HEK293T (cell line): ENCODE measurements around the gene DYRK3.

ENCODE experiments used
- CTCF ChIA-PET: fragments of 350-600 bp; formaldehyde crosslinking; extraction: SDS; loops from one replicate; lab custom pipeline; 2021; ENCODE audit warnings: antibody characterized with exemption, inconsistent platforms; lab: Yijun Ruan, JAX
- POLR2A ChIA-PET: fragments of 350-600 bp; formaldehyde crosslinking; extraction: SDS; loops from one replicate; lab custom pipeline; 2020; ENCODE audit warnings: antibody characterized with exemption, inconsistent platforms; lab: Yijun Ruan, JAX
- DNase-seq: peaks from one replicate; pipeline ENCODE4 v3.0.0; 2012; ENCODE audit warnings: mixed read lengths; ENCODE audit errors: extremely low spot score
- ARNT ChIP-seq: fragments of 450-650 bp; IDR thresholded peaks from 2 replicates; pipeline ENCODE4 v1.6.1; 2017; ENCODE audit warnings: mild to moderate bottlenecking
- BHLHE40 ChIP-seq: fragments of 450-650 bp; IDR thresholded peaks from 2 replicates; pipeline ENCODE4 v1.6.1; 2016; ENCODE audit warnings: mild to moderate bottlenecking, moderate library complexity, borderline replicate concordance
- ELF4 ChIP-seq: fragments of 450-650 bp; IDR thresholded peaks from 2 replicates; pipeline ENCODE4 v1.6.1; 2017; ENCODE audit warnings: antibody characterized with exemption
- FOXA1 ChIP-seq: fragments of 450-650 bp; IDR thresholded peaks from 2 replicates; pipeline ENCODE4 v1.6.1; 2016; ENCODE audit warnings: mild to moderate bottlenecking
- FOXK2 ChIP-seq: fragments of 450-650 bp; IDR thresholded peaks from 2 replicates; pipeline ENCODE4 v1.6.1; 2016; ENCODE audit warnings: mild to moderate bottlenecking
- FOXM1 ChIP-seq: fragments of 450-650 bp; IDR thresholded peaks from 2 replicates; pipeline ENCODE4 v1.6.1; 2017; ENCODE audit warnings: mild to moderate bottlenecking, borderline replicate concordance
- HDGF ChIP-seq: fragments of 450-650 bp; IDR thresholded peaks from 2 replicates; pipeline ENCODE4 v1.6.1; 2017; ENCODE audit warnings: antibody characterized with exemption, borderline replicate concordance
- L3MBTL2 ChIP-seq: fragments of 450-650 bp; conservative IDR thresholded peaks from 2 replicates; pipeline ENCODE4 v1.6.1; 2016; ENCODE audit warnings: mild to moderate bottlenecking
- LEF1 ChIP-seq: fragments of 450-650 bp; IDR thresholded peaks from 2 replicates; pipeline ENCODE4 v1.6.1; 2017; ENCODE audit warnings: mild to moderate bottlenecking, borderline replicate concordance
- NFRKB ChIP-seq: fragments of 450-650 bp; IDR thresholded peaks from 2 replicates; pipeline ENCODE4 v1.6.1; 2016; ENCODE audit warnings: mild to moderate bottlenecking, moderate library complexity
- SP1 ChIP-seq: fragments of 450-650 bp; IDR thresholded peaks from 2 replicates; pipeline ENCODE4 v1.6.1; 2017
- SUZ12 ChIP-seq: fragments of 450-650 bp; IDR thresholded peaks from 2 replicates; pipeline ENCODE4 v1.6.1; 2016; ENCODE audit warnings: mild to moderate bottlenecking
- TARDBP ChIP-seq: fragments of 450-650 bp; IDR thresholded peaks from 2 replicates; pipeline ENCODE4 v1.6.1; 2016
- ZNF384 ChIP-seq: fragments of 450-650 bp; IDR thresholded peaks from 2 replicates; pipeline ENCODE4 v1.6.1; 2016
- TF ChIP-seq, protein P1 (sequence below): fragments of 450-650 bp; IDR thresholded peaks from 2 replicates; pipeline ENCODE4 v1.6.1; 2016

The DYRK3 gene

DNA sequence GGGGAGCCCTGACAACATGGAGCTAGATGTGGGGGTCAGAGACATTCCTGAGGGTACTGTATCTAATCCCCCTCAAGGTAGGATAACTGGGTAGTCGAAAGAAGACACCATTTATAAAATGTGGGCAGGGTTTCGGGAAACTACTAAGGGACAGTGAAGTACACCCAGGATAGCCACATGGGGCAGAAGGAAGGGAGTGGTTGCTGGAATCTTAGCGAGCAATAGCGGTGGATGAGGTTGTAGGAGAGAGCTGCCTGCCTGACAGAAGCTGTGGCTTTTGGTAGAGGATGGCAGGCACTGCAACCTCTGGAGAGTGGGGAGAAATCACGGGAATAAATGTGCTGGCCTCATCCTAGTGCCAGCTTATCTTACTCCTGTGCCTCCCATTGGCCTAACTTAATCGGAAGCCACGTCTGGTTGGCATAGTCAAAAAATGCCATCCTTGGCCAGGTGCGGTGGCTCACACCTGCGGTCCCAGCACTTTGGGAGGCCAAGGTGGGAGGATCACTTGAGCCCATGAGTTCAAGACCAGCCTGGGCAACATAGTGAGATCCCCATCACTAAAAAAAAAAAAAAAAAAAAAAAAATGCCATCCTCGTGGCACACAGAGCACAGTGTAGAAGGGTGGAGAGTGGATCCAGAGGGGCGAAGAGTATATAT, 26.0 kb downstream of the DYRK3 start:
- POLR2A ChIA-PET, result interaction anchor here (3.5 kb wide), 1 partner anchor 26 kb away, joined by 15 read pairs; the partner anchor contains the start of gene DYRK3
- no peak for TF ChIP-seq ARNT
- CTCF ChIA-PET, result interaction anchor here (0.6 to 1.1 kb wide), 2 partner anchors 30 to 57 kb away, joined by 3 to 4 read pairs; no protein-coding TSS in a partner anchor
- DNase-seq, result no peak

DNA sequence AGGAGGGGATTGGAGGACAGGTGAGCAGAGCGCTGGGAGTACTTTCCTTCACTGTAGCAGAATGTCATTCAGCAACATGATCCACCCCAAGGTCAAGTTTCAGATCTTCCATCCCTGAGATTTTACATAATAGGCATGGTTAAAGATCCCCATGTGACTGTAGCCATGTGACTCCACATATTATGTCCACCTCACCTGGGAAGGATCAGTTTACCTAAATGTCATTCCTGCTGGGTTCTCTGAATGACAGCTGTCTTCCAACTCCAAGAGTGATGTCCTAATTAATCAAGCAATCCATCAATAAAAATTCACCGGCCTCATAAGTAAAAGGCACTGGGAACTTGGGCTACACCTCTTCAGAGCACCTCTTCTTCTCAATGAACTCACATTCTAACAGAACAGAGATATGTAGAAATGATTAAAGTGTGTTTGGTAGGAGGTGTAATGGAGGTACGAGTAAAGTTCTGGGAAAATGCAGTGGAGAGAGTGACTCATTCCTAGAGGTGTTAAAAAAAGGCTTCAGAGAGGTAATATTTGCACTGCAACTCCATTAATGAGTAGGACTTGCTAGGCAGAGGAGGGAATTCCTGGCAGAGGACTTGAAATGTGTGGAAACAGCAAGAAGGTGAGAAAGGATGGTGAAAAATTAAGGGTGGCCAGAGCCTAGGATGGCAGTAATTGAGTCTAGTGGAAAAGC, 27.2 kb downstream of the DYRK3 start:
- DNase-seq, result no peak
- ChIA-PET CTCF (interaction anchor here (0.7 to 4.0 kb wide), 8 partner anchors 9 to 51 kb away, joined by 3 to 50 read pairs (median 8); partner anchors contain the start of genes DYRK3 and EIF2D), POLR2A (interaction anchor here (4.4 kb wide), 1 partner anchor 28 kb away, joined by 31 read pairs; the partner anchor contains the start of gene DYRK3)
- no peak for TF ChIP-seq SP1
- TF ChIP-seq FOXM1, result no peak
- no peak for TF ChIP-seq SUZ12
- TF ChIP-seq FOXA1, result no peak

DNA sequence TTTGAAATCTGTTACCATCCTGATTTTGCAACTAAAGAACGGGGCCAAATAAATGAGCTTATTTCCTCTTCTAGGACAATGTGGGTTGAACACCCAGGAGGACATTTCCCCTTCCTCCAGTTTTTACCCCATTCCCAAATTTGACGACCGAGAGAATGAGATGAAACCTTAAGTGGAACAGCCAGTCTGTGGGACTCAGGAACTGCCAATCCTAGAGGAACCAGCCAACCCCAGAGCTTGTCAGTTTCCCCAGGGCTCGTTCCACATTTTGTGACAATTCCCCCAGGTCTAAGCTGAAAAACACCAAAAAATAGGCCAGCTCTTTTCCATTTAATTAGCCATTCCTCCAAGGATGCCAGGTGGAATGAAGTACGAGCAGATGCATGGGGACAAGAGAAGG, 28.0 kb downstream of the DYRK3 start:
- CTCF ChIA-PET, result interaction anchor here (0.7 to 4.0 kb wide), 13 partner anchors 9 to 316 kb away, joined by 3 to 50 read pairs (median 5); partner anchors contain the start of genes DYRK3 and EIF2D
- POLR2A ChIA-PET, result interaction anchor here (1.3 to 4.4 kb wide), 2 partner anchors 29 to 51 kb away, joined by 4 to 31 read pairs; partner anchors contain the start of genes DYRK3 and EIF2D
- TF ChIP-seq LEF1 (no peak), FOXA1 (no peak)
- no peak for DNase-seq

DNA sequence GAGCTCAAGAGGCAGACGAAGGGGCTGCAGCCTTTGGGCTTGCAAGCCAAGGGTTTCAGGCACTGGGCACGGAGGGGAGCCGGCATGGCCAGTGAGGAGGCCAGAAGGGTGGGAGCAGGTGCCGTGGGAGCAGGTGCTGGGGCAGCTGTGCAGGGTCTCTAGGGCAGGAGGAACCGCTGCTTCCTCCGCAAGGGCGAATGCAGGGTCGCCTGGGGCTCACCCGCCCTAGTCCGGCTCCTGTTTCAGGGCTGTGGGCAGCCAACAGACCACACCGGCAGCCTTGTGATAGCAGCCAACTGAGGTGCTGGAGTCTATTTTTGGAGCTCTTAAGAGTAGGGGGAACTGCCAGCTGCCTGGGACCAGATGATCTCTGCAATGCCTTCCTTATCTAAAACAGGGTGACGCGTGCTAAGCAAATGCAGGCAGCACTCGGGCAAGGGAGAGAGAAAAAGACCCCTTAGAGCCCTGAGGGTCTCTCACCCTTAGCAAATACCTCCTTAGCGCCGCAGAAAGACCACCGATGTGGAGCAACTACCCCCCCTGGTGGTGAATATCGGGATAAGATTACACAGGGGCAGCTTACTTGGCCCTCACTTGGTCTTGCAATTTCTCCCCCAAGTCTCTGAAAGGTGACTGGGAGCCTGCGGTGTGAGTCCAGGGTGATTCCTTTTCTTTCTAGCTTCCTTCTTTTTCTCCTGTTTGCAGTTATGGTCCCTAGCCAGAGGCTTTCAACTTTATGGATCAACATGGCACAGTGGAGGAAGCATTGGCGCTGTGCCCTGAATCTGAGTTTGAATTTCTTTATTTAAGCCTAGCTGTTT, 28.7 kb downstream of the DYRK3 start:
- peak; percentile 82 for DNase-seq
- ChIA-PET CTCF (interaction anchor here (0.6 to 4.0 kb wide), 17 partner anchors 9 to 316 kb away, joined by 3 to 50 read pairs (median 5); partner anchors contain the start of genes DYRK3 and EIF2D), POLR2A (interaction anchor here (0.7 to 4.4 kb wide), 3 partner anchors 29 to 169 kb away, joined by 3 to 31 read pairs (median 4); partner anchors contain the start of genes DYRK3 and EIF2D)
- TF ChIP-seq ELF4 (no peak), ARNT (no peak), L3MBTL2 (no peak), LEF1 (no peak), SUZ12 (no peak), BHLHE40 (no peak), FOXA1 (no peak)

DNA sequence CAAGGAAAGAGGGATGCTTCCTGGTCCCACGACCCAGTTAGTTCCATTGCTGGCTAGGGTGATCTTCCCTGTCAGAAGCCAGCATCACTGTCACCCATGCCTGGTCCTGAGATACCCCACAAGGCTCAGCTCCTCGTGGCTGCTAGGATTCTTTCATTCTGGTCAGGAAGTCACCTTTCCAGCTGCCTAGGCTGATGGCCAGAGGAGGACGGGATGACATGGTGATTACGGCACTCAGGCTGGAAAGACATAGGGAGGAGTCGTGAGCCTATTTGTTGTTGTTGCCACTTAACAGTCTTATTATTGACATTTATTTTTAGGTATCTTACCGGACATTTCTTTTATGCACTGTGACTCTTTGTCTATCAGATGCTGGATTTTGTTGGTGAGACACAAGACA, 29.4 kb downstream of the DYRK3 start:
- DNase-seq, result no peak
- ChIA-PET CTCF (interaction anchor here (0.6 to 4.0 kb wide), 12 partner anchors 9 to 174 kb away, joined by 3 to 50 read pairs (median 4); partner anchors contain the start of gene DYRK3), POLR2A (interaction anchor here (1.1 to 4.4 kb wide), 4 partner anchors 20 to 52 kb away, joined by 3 to 31 read pairs (median 4); partner anchors contain the start of genes DYRK3 and EIF2D)
- TF ChIP-seq FOXK2 (no peak), SP1 (no peak), FOXA1 (no peak), FOXM1 (no peak), NFRKB (no peak), HDGF (no peak)
- TF ChIP-seq, protein P1, sequence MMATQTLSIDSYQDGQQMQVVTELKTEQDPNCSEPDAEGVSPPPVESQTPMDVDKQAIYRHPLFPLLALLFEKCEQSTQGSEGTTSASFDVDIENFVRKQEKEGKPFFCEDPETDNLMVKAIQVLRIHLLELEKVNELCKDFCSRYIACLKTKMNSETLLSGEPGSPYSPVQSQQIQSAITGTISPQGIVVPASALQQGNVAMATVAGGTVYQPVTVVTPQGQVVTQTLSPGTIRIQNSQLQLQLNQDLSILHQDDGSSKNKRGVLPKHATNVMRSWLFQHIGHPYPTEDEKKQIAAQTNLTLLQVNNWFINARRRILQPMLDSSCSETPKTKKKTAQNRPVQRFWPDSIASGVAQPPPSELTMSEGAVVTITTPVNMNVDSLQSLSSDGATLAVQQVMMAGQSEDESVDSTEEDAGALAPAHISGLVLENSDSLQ, result no peak

DNA sequence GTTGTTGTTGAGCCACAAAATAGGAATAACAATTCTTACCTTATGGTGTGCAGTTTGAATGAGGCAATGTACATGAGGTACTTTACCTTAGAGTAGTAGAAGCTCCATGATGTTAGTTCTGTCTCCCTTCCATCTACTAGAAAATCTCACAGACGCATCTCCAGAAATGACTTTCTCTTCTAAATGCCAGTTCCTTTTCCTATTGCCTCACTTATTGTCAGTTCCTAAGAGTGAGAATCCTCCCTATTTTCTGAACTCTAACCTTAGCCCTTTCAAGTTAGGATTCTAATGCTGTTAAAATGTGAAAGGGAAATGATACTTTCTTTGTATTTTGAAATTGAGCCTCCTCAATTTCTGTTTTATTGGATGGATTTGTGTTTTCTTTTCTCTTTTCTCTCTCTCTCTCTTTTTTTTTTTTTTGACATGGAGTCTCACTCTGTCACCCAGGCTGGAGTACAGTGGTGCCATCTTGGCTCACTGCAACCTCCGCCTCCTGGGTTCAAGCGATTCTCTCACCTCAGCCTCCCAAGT, 30.8 kb downstream of the DYRK3 start:
- no peak for DNase-seq
- TF ChIP-seq ELF4, result no peak
- TF ChIP-seq FOXA1, result no peak
- TF ChIP-seq L3MBTL2, result no peak
- no peak for TF ChIP-seq ARNT
- TF ChIP-seq, protein P1, result no peak
- no peak for TF ChIP-seq FOXM1
- no peak for TF ChIP-seq SP1
- TF ChIP-seq TARDBP, result no peak
- no peak for TF ChIP-seq FOXK2
- no peak for TF ChIP-seq ZNF384
- no peak for TF ChIP-seq SUZ12
- ChIA-PET CTCF (interaction anchor here (3.6 to 4.0 kb wide), 2 partner anchors 31 to 36 kb away, joined by 28 to 50 read pairs; partner anchors contain the start of gene DYRK3), POLR2A (interaction anchor here (1.1 to 4.4 kb wide), 2 partner anchors 31 to 53 kb away, joined by 3 to 31 read pairs; partner anchors contain the start of genes DYRK3 and EIF2D)
